ENCODE data around the gene HIPK2.

DNA sequence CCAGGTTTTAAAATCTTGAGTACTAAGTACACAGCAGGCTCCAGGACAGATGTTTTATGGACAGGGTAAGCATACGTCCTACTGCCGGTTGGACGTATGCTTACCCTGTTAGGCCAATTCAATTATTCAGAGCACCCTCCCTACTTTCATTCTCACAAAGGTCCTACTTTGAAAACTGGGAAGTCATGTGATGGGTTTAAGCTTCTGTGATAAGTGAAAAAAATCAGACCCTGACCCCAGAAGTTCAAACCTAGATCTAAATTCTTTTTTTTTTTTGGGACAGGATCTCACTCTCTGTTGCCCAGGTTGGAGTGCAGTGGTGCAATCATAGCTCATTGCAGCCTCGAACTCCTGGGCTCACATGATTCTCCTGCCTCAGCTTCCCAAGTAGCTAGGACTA lies 55.2 kb downstream of the HIPK2 start:
- TF ChIP-seq CTCF (IDR thresholded peaks at IDR 0.05): no peak
- TF ChIP-seq POLR2AphosphoS5 (IDR thresholded peaks at IDR 0.05): no peak
